HG02943 (cell line): ENCODE measurements around the gene OR6B2.

Source experiments
- ATAC-seq: cut with Tn5 transposase; IDR thresholded peaks from one replicate; pipeline ENCODE4 v1.9.1; 2021; ENCODE audit warnings: mild to moderate bottlenecking, low read depth, moderate library complexity; ENCODE audit not compliant: unreplicated experiment

OR6B2 gene

GRCh38 chr2:239983004-239983778 lies 47.0 kb downstream of the OR6B2 start:
- ATAC-seq, result no peak
